Naive thymus-derived CD4-positive, alpha-beta T cell (primary cell): ENCODE measurements around the gene PISD. TPM values are rescaled to one million over a fixed set of nuclear protein-coding genes. Genes with fewer than 3 reads are reported as not detected.
A peak's percentile ranks its signal among the peaks of the same experiment; 100 is the strongest.

Source experiments
- ATAC-seq: fragments of 150-1000 bp; cut with Tn5 transposase; 2 replicates; pipeline ENCODE4 v1.10.0; 2021; ENCODE audit warnings: mild to moderate bottlenecking, moderate library complexity
- CTCF ChIA-PET: fragments of 350-600 bp; sonication (Branson Sonifier 250); formaldehyde crosslinking; loops from one replicate; lab custom pipeline; 2021; ENCODE audit warnings: antibody characterized with exemption; lab: Charles Lee
- POLR2A ChIA-PET: fragments of 350-600 bp; sonication (Branson Sonifier 250); formaldehyde crosslinking; loops from one replicate; lab custom pipeline; 2021; ENCODE audit warnings: antibody characterized with exemption, inconsistent platforms; lab: Charles Lee
- DNase-seq, 9 donors: peaks; one replicate each; pipeline versions ENCODE4 v3.0.0 to v3.0.0-alpha.2; 2020 to 2022; ENCODE audit warnings: mixed read lengths in 1 of 9
- H3K27ac ChIP-seq: one replicate; pipeline ENCODE4 v1.7.0; 2013; ENCODE audit warnings: mild to moderate bottlenecking, low read depth, low read length, moderate library complexity
- H3K27me3 ChIP-seq, 2 donors: one replicate each; pipeline ENCODE4 v1.7.0; 2013; ENCODE audit warnings: low read length in 2 of 2, mild to moderate bottlenecking in 2 of 2, moderate library complexity in 2 of 2; ENCODE audit not compliant: control insufficient read depth in 2 of 2, insufficient read depth in 2 of 2
- H3K36me3 ChIP-seq, 3 experiments: 1 replicate in 2 of 3; 2 replicates in 1 of 3; pipeline ENCODE4 v1.7.0; 2013; ENCODE audit warnings: low read length in 3 of 3, mild to moderate bottlenecking in 3 of 3, moderate library complexity in 1 of 3; ENCODE audit not compliant: insufficient read depth in 3 of 3, control insufficient read depth in 2 of 3
- H3K4me1 ChIP-seq, 2 donors: one replicate each; pipeline ENCODE4 v1.7.0; 2013; ENCODE audit warnings: low read length in 2 of 2, mild to moderate bottlenecking in 2 of 2, moderate library complexity in 1 of 2; ENCODE audit not compliant: control insufficient read depth in 2 of 2, insufficient read depth in 2 of 2
- H3K4me3 ChIP-seq: 2 replicates; pipeline ENCODE4 v1.7.0; 2013; ENCODE audit warnings: mild to moderate bottlenecking, low read length
- H3K9me3 ChIP-seq, 3 experiments: 1 replicate in 2 of 3; 2 replicates in 1 of 3; pipeline ENCODE4 v1.7.0; 2013; ENCODE audit warnings: low read length in 3 of 3; ENCODE audit not compliant: control insufficient read depth in 2 of 3
- H3K27ac Mint-ChIP-seq, 9 donors: one replicate each; pipeline ENCODE4 v1.8.0; 2020 to 2022; ENCODE audit warnings: mixed read lengths in 9 of 9, mild to moderate bottlenecking in 8 of 9, moderate library complexity in 5 of 9, inconsistent platforms in 2 of 9
- H3K27me3 Mint-ChIP-seq, 5 donors: one replicate each; pipeline ENCODE4 v1.8.0; 2021 to 2022; ENCODE audit warnings: mixed read lengths in 5 of 5, mild to moderate bottlenecking in 1 of 5
- H3K36me3 Mint-ChIP-seq, 5 donors: one replicate each; pipeline ENCODE4 v1.8.0; 2020 to 2022; ENCODE audit warnings: mixed read lengths in 5 of 5, mild to moderate bottlenecking in 3 of 5, inconsistent platforms in 1 of 5
- H3K4me1 Mint-ChIP-seq, 7 donors: one replicate each; pipeline ENCODE4 v1.8.0; 2020 to 2022; ENCODE audit warnings: mixed read lengths in 7 of 7, mild to moderate bottlenecking in 3 of 7, inconsistent platforms in 1 of 7
- H3K4me3 Mint-ChIP-seq, 10 donors: one replicate each; pipeline ENCODE4 v1.8.0; 2020 to 2022; ENCODE audit warnings: mild to moderate bottlenecking in 10 of 10, mixed read lengths in 10 of 10, moderate library complexity in 6 of 10, inconsistent platforms in 2 of 10
- H3K9me3 Mint-ChIP-seq, 11 donors: one replicate each; pipeline ENCODE4 v1.8.0; 2020 to 2022; ENCODE audit warnings: mixed read lengths in 11 of 11, mild to moderate bottlenecking in 4 of 11, inconsistent platforms in 1 of 11, moderate library complexity in 1 of 11
- intact Hi-C, 2 donors: fragments of 100-400 bp; cut with micrococcal nuclease; formaldehyde crosslinking; loops; one replicate each; pipeline ENCODE4 v1.15.1; 2023
- polyA plus RNA-seq, 2 donors: library from polyadenylated mRNA; unstranded; fragments of 300-500 nt; fragmentation: Illumina TruSeq; gene quantifications; one replicate each; pipeline ENCODE4 v1.2.3, GENCODE V29; 2021
- total RNA-seq, 6 experiments: library from RNA in 5 of 6; stranded (reverse) in 5 of 6; gene quantifications; 1 replicate in 5 of 6; 2 replicates in 1 of 6; pipeline ENCODE4 v1.2.3 and lab custom pipeline; 2021 to 2026

Gene PISD
- total and polyA plus RNA-seq, 7 experiments from 2014 or later, result 15.3 to 47.8 (median 31.5) TPM

- Histone ChIP-seq H3K36me3 (peaks cover 0 to 4% (median 0%) of the 10 kb centered on the region in 3 experiments), H3K9me3 (no peaks in the 10 kb centered on the region), H3K4me1 (peaks cover 7 to 16% of the 10 kb centered on the region in 2 donors), H3K27me3 (no peaks in the 10 kb centered on the region), H3K27ac (peak overlapping the region; percentile 51), H3K4me3 (no peak overlapping the region)
- Mint-ChIP-seq H3K27me3 (no peaks in the 10 kb centered on the region), H3K4me1 (peaks cover 30 to 50% (median 37%) of the 10 kb centered on the region in 7 donors), H3K4me3 (peak overlapping the region in 5 of 10 donors; percentile 13 to 71 (median 58)), H3K9me3 (no peaks in the 10 kb centered on the region), H3K36me3 (peaks cover 0 to 10% (median 4%) of the 10 kb centered on the region in 5 donors), H3K27ac (peak overlapping the region; percentile 38 to 89 (median 78))
- intact Hi-C loops, result loop anchor here in 1 of 2 donors (10.0 kb wide), 1 partner anchor 533 kb away; the partner anchor contains the start of gene SELENOM
- ChIA-PET CTCF (interaction anchor here (0.6 to 0.8 kb wide), 2 partner anchors 81 to 330 kb away, joined by 3 read pairs; no protein-coding TSS in a partner anchor), POLR2A (interaction anchor here (0.6 kb wide), 1 partner anchor 21 kb away, joined by 3 read pairs; no protein-coding TSS in a partner anchor)
- DNase-seq (no peak), ATAC-seq (peak; percentile 77)
Observed at GRCh38 chr22:31637891-31638618, 24.0 kb downstream of the PISD start.

DNA sequence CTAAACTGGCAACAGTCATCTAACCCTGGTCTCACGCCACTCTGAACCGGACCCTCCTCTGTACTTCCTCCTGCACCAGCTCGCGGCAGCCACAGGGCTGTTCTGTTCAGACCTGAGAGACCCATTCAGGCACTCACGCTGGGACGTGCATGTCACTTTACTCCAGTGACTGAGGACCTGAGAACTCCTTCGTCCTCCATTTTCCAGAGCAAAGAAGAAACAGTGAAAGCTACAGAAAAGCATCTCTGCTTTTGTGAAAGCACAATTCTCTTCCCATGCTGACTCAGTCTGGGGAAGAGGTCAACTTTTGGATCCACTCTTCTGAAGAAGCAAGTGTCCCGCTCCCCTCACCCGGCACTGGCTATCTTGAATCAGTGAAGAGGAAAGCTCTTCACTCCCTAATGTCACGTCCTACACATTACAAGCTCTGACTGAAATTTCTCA is 24.5 kb downstream of the PISD start:
- peak overlapping the region in 8 of 9 donors; percentile 7 to 89 (median 77) for H3K27ac Mint-ChIP-seq
- ATAC-seq (peak; percentile 59), DNase-seq (no peak)
- H3K9me3 Mint-ChIP-seq, result no peaks in the 10 kb centered on the region
- ChIA-PET CTCF (interaction anchor here (0.6 to 0.8 kb wide), 2 partner anchors 80 to 331 kb away, joined by 3 read pairs; no protein-coding TSS in a partner anchor), POLR2A (interaction anchor here (0.7 kb wide), 2 partner anchors 24 to 291 kb away, joined by 3 read pairs; partner anchors contain the start of gene PATZ1)
- H3K4me1 Mint-ChIP-seq, result peaks cover 30 to 54% (median 37%) of the 10 kb centered on the region in 7 donors
- intact Hi-C loops, result loop anchor here in 1 of 2 donors (10.0 kb wide), 1 partner anchor 533 kb away; the partner anchor contains the start of gene SELENOM
- Histone ChIP-seq H3K9me3 (no peaks in the 10 kb centered on the region), H3K4me3 (no peak overlapping the region), H3K4me1 (peaks cover 7 to 16% of the 10 kb centered on the region in 2 donors), H3K27me3 (no peaks in the 10 kb centered on the region), H3K36me3 (peaks cover 0 to 4% (median 0%) of the 10 kb centered on the region in 3 experiments), H3K27ac (peak overlapping the region; percentile 38)
- H3K27me3 Mint-ChIP-seq, result no peaks in the 10 kb centered on the region
- H3K4me3 Mint-ChIP-seq, result peak overlapping the region in 3 of 10 donors; percentile 51 to 71 (median 70)
- H3K36me3 Mint-ChIP-seq, result peaks cover 0 to 10% (median 4%) of the 10 kb centered on the region in 5 donors

DNA sequence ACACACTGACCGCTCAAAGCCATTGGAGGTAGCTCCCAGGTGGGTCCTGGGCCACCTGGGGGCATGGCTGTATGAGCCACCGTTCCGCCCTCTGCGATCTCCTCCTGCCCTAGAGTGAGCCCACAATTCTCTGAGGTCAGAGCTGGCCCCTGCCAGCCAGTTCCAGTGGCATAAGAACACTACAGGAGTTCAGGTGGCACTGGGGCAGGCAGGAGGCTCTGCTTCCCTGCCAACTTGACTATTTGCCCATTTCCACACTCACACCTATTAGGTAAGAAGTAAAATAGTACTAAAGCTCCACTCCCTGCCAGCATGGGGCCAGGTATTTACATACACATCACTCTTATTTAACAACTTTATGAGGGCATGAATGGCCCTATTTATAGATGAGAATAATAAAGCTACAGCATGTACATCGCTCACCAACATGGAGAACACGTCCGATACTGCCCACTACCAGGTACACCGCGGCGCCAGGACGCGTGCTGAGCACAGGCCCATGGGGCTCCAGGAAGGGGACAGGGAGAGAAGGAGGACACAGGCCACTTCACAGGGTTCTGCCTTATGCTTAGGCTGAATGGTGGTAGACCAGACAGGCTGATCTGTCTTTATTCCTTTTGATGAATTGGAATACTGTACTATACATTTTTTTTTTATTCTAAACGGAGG is 26.2 kb downstream of the PISD start:
- no peaks in the 10 kb centered on the region for H3K36me3 ChIP-seq
- peaks cover 15 to 18% of the 10 kb centered on the region in 2 donors for H3K4me1 ChIP-seq
- Mint-ChIP-seq H3K27ac (peak overlapping the region in 4 of 9 donors; percentile 28 to 78 (median 72)), H3K4me1 (peaks cover 29 to 56% (median 37%) of the 10 kb centered on the region in 7 donors), H3K4me3 (no peak overlapping the region), H3K36me3 (peaks cover 0 to 3% (median 0%) of the 10 kb centered on the region in 5 donors), H3K27me3 (no peaks in the 10 kb centered on the region), H3K9me3 (no peaks in the 10 kb centered on the region)
- H3K27ac ChIP-seq, result no peak overlapping the region
- no peak for ATAC-seq
- ChIA-PET POLR2A (no interaction called here), CTCF (interaction anchor here (1.5 kb wide), 1 partner anchor 75 kb away, joined by 3 read pairs; no protein-coding TSS in a partner anchor)
- H3K4me3 ChIP-seq, result no peak overlapping the region
- intact Hi-C loops, result loop anchor here in 1 of 2 donors (10.0 kb wide), 1 partner anchor 531 kb away; the partner anchor contains the start of gene SELENOM
- no peak for DNase-seq
- no peaks in the 10 kb centered on the region for H3K27me3 ChIP-seq
- H3K9me3 ChIP-seq, result no peaks in the 10 kb centered on the region

GRCh38 chr22:31631436-31631835 is 30.6 kb downstream of the PISD start:
- no peaks in the 10 kb centered on the region for H3K9me3 ChIP-seq
- peak overlapping the region; percentile 68 to 95 (median 91) for H3K27ac Mint-ChIP-seq
- H3K27me3 ChIP-seq, result no peaks in the 10 kb centered on the region
- H3K4me1 Mint-ChIP-seq, result peaks cover 19 to 55% (median 41%) of the 10 kb centered on the region in 7 donors
- CTCF ChIA-PET, result interaction anchor here (1.0 to 2.8 kb wide), 2 partner anchors 75 to 180 kb away, joined by 4 to 16 read pairs; no protein-coding TSS in a partner anchor
- H3K9me3 Mint-ChIP-seq, result peaks cover 0 to 2% (median 0%) of the 10 kb centered on the region in 11 donors
- no peaks in the 10 kb centered on the region for H3K36me3 ChIP-seq
- POLR2A ChIA-PET, result interaction anchor here (0.6 to 1.9 kb wide), 7 partner anchors 46 to 339 kb away, joined by 3 to 7 read pairs (median 3); partner anchors contain the start of gene PIK3IP1
- no peak overlapping the region for H3K4me3 ChIP-seq
- no peak for ATAC-seq
- DNase-seq, result no peak
- peak overlapping the region; percentile 72 to 92 (median 82) for H3K4me3 Mint-ChIP-seq
- H3K27ac ChIP-seq, result peak overlapping the region; percentile 95
- peaks cover 16 to 19% of the 10 kb centered on the region in 2 donors for H3K4me1 ChIP-seq
- no peaks in the 10 kb centered on the region for H3K27me3 Mint-ChIP-seq
- intact Hi-C loops, result loop anchor here (2.0 to 10.0 kb wide), 7 partner anchors 49 to 527 kb away; partner anchors contain the start of genes DRG1 (in 1 of the 2), LIMK2 (in 1 of the 2), PATZ1 (in 1 of the 2) and PIK3IP1 (in 1 of the 2)
- peaks cover 0 to 3% (median 0%) of the 10 kb centered on the region in 5 donors for H3K36me3 Mint-ChIP-seq

DNA sequence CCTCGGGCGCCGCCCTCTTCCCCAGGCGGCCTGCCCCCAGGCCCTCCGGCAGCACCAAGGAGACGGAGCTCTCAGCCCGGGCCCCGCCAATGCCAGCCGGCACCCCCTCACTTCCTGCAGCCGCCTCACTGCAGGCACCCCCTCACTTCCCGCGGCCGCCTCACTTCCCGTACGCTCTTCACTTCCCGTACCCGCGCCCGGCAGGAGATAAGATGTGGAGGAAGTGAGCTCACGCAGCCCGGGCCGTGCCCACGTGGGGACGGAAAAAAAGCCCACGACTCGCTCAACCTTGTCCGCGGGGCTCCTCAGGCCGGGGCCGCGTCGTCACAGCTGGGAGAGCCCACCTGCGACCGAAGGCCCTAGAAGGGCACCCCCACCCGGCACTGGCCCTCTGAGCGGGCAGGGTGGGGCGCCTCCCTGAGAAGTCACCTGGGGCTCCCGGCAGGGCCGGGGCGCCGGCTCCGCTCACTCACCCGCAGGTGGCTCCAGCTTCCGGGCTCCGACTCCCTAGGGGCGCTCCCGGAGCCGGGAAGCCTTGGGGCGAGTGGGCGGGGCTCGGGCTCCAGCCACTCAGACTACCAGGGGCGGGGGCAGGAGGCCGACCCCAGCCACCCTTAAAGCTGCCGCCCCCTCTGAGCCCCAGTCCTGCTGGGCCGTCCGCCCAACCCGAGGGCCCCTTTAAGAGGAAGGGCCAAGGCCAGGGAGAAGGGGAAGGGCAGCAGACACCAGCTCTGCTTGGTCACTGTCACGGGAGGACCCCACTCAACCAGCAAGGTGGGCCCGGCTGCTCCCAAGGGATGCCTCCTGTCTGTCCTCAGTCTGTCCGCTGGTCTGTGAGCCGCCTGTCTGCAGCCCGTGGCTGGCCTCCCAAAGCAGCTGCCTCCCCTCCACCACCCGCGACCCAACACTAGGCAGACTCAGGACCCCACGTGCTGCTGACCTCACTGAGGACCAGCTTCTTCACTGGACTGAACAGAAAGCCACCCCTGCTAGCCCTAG is 31.4 kb downstream of the PISD start:
- Histone ChIP-seq H3K27ac (peak overlapping the region; percentile 95), H3K4me1 (peaks cover 16 to 19% of the 10 kb centered on the region in 2 donors), H3K4me3 (peak overlapping the region; percentile 74), H3K36me3 (no peaks in the 10 kb centered on the region), H3K9me3 (no peaks in the 10 kb centered on the region), H3K27me3 (no peaks in the 10 kb centered on the region)
- POLR2A ChIA-PET, result interaction anchor here (0.6 to 2.0 kb wide), 19 partner anchors 9 to 344 kb away, joined by 3 to 12 read pairs (median 4); partner anchors contain the start of genes PIK3IP1 and PISD
- CTCF ChIA-PET, result interaction anchor here (0.6 to 2.8 kb wide), 5 partner anchors 35 to 179 kb away, joined by 3 to 16 read pairs (median 4); no protein-coding TSS in a partner anchor
- Mint-ChIP-seq H3K27ac (peak overlapping the region; percentile 89 to 96 (median 93)), H3K4me1 (peaks cover 18 to 58% (median 38%) of the 10 kb centered on the region in 7 donors), H3K4me3 (peak overlapping the region; percentile 80 to 92 (median 88)), H3K27me3 (no peaks in the 10 kb centered on the region), H3K9me3 (peaks cover 0 to 5% (median 0%) of the 10 kb centered on the region in 11 donors), H3K36me3 (peaks cover 0 to 3% (median 0%) of the 10 kb centered on the region in 5 donors)
- DNase-seq, result peak; percentile 71 to 90 (median 89)
- intact Hi-C loops, result loop anchor here (1.0 to 10.0 kb wide), 13 partner anchors 32 to 526 kb away; partner anchors contain the start of genes DRG1 (in 2 of the 2), EIF4ENIF1 (in 2 of the 2), PISD (in 2 of the 2) and SFI1 (in 2 of the 2)
- ATAC-seq, result peak; percentile 92
